ENCODE data around the gene SUPT6H. TPM values are rescaled to one million over a fixed set of nuclear protein-coding genes. Genes with fewer than 3 reads are reported as not detected.

Gene SUPT6H
- total and polyA plus RNA-seq, 9 of the 15 experiments (the other 6 are each of a cell fraction or from before 2014, with no cell fraction given) = 1.7 to 77.7 (median 49.2) TPM

DNA sequence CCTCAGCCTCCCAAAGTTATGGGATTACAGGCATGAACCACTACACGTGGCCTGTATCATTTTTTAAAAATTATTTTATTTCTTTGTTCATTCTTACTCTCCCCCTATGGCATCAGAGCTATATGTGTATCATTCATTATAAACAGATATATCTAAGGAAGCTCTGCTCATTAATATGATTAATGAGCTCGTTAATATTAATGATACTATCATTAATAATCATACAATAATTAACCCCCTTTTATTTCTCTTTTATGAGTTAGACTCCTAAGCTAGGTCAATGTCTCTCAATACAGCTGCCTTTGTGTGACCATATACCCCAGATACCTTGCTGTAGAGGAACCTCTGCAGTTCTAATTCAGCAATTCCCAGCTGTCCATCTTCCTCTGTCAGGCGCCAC, 43.5 kb upstream of the SUPT6H start:
- ATAC-seq (no peak), DNase-seq (ENCODE audit: extremely low read depth in 1 of 4, low spot score in 3 of 4) (no peak), FAIRE-seq (no peak)
- Histone ChIP-seq H3K36me3 (ENCODE audit: control insufficient read depth, insufficient read depth, low read length) (peaks cover 99% of the 10 kb centered on the region), H3K4me2 (ENCODE audit: insufficient read depth, low read length) (no peak overlapping the region), H3K79me2 (ENCODE audit: control insufficient read depth, insufficient read depth, low read length) (no peaks in the 10 kb centered on the region), H3K9me1 (ENCODE audit: control insufficient read depth, insufficient read depth, low read length) (no peaks in the 10 kb centered on the region), H3K4me3 (no peak overlapping the region), H3K9me3 (replicated peaks; ENCODE audit: control insufficient read depth, insufficient read depth, low read depth, low read length) (no peaks in the 10 kb centered on the region), H3K27ac (ENCODE audit: extremely low read depth, low read depth, low read length) (no peak overlapping the region), H2AFZ (ENCODE audit: low read depth, low read length) (no peak overlapping the region), H3K9ac (ENCODE audit: insufficient read depth in 1 of 2, low read depth in 2 of 2, low read length in 2 of 2) (no peak overlapping the region), H3K27me3 (ENCODE audit: control insufficient read depth in 2 of 2, insufficient read depth in 2 of 2, low read length in 2 of 2) (no peaks in the 10 kb centered on the region), H3K4me1 (replicated peaks in 1 of 2; ENCODE audit: control insufficient read depth in 2 of 2, insufficient read depth in 2 of 2, low read length in 2 of 2) (no peaks in the 10 kb centered on the region), H4K20me1 (replicated peaks; ENCODE audit: control insufficient read depth, insufficient read depth, low read length) (0 out of 2 replicates have a peak, but pooled peaks cover 7% of the 10 kb centered on the region)
- ChIA-PET CTCF (ENCODE audit: low intra/inter-chr PET ratio) (no interaction called here), POLR2A (interaction anchor here (0.7 to 2.6 kb wide), 6 partner anchors 7 to 173 kb away, joined by 3 to 10 read pairs (median 3); partner anchors contain the start of genes SDF2, SPAG5 and SUPT6H)
- in situ Hi-C loops (cut with MboI) = no loop called here
- TF ChIP-seq ZNF77 (CRISPR knock-in tag; IDR thresholded peaks at IDR 0.05) (no peak), TCFL5 (CRISPR knock-in tag; conservative IDR thresholded peaks at IDR 0.05) (no peak), CBFA2T3 (IDR thresholded peaks at IDR 0.05) (no peak), DACH1 (IDR thresholded peaks at IDR 0.05; ENCODE audit: partially characterized antibody) (peak; percentile 92)
- intact Hi-C loops (cut with micrococcal nuclease) = no loop called here
- BruUV-seq (replicated peaks) = no TSS peak
- 85% methylated on average over 3 of the region's 3 CpGs for WGBS (ENCODE audit: insufficient coverage, low coverage, missing lambda C conversion rate)

DNA sequence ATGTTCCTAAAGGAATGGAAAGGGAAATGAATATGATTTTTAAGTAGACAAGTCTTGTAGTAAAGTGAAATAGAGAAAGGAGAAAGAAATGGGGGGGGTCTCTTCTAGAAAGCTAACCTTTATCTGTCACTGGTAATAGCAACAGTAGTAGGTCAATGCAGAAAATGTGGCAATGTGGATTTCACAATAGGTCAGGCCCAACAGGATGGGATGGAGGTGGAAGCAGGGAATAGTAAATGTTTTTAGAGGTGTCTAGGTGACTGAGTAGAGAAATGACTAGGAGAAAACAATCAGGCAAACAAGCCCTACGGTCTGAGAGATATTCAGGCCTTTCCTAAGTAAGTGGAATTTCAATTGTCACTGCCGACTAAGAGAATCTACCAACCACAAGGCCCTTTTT, 42.0 kb upstream of the SUPT6H start:
- FAIRE-seq (no peak), DNase-seq (ENCODE audit: extremely low read depth in 1 of 4, low spot score in 3 of 4) (no peak), ATAC-seq (no peak)
- 95% methylated on average over 2 of the region's 2 CpGs for WGBS (ENCODE audit: insufficient coverage, low coverage, missing lambda C conversion rate)
- Histone ChIP-seq H3K9me3 (replicated peaks; ENCODE audit: control insufficient read depth, insufficient read depth, low read depth, low read length) (no peaks in the 10 kb centered on the region), H3K4me3 (no peak overlapping the region), H4K20me1 (replicated peaks; ENCODE audit: control insufficient read depth, insufficient read depth, low read length) (no peaks in the 10 kb centered on the region), H2AFZ (ENCODE audit: low read depth, low read length) (no peak overlapping the region), H3K27me3 (ENCODE audit: control insufficient read depth in 2 of 2, insufficient read depth in 2 of 2, low read length in 2 of 2) (no peaks in the 10 kb centered on the region), H3K4me2 (ENCODE audit: insufficient read depth, low read length) (no peak overlapping the region), H3K27ac (ENCODE audit: extremely low read depth, low read depth, low read length) (no peak overlapping the region), H3K9ac (ENCODE audit: insufficient read depth in 1 of 2, low read depth in 2 of 2, low read length in 2 of 2) (no peak overlapping the region), H3K4me1 (replicated peaks in 1 of 2; ENCODE audit: control insufficient read depth in 2 of 2, insufficient read depth in 2 of 2, low read length in 2 of 2) (no peaks in the 10 kb centered on the region), H3K36me3 (ENCODE audit: control insufficient read depth, insufficient read depth, low read length) (peaks cover 99% of the 10 kb centered on the region), H3K9me1 (ENCODE audit: control insufficient read depth, insufficient read depth, low read length) (no peaks in the 10 kb centered on the region), H3K79me2 (ENCODE audit: control insufficient read depth, insufficient read depth, low read length) (no peaks in the 10 kb centered on the region)
- intact Hi-C loops (cut with micrococcal nuclease) (no loop called here), in situ Hi-C loops (cut with MboI) (no loop called here)
- BruUV-seq (replicated peaks) = no TSS peak
- ChIA-PET POLR2A (interaction anchor here (0.6 to 2.6 kb wide), 10 partner anchors 8 to 32 kb away, joined by 3 to 10 read pairs (median 4); partner anchors contain the start of gene SPAG5), CTCF (ENCODE audit: low intra/inter-chr PET ratio) (interaction anchor here (0.6 kb wide), 1 partner anchor 68 kb away, joined by 6 read pairs; the partner anchor contains the start of gene UNC119)
- TF ChIP-seq CEBPB (tag; IDR thresholded peaks at IDR 0.05) = peak; percentile 54
- TF ChIP-seq, protein P1, sequence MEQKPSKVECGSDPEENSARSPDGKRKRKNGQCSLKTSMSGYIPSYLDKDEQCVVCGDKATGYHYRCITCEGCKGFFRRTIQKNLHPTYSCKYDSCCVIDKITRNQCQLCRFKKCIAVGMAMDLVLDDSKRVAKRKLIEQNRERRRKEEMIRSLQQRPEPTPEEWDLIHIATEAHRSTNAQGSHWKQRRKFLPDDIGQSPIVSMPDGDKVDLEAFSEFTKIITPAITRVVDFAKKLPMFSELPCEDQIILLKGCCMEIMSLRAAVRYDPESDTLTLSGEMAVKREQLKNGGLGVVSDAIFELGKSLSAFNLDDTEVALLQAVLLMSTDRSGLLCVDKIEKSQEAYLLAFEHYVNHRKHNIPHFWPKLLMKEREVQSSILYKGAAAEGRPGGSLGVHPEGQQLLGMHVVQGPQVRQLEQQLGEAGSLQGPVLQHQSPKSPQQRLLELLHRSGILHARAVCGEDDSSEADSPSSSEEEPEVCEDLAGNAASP (IDR thresholded peaks at IDR 0.05) = no peak
- TF ChIP-seq KLF1 (tag; IDR thresholded peaks at IDR 0.05) = no peak
- TF ChIP-seq, protein P2, sequence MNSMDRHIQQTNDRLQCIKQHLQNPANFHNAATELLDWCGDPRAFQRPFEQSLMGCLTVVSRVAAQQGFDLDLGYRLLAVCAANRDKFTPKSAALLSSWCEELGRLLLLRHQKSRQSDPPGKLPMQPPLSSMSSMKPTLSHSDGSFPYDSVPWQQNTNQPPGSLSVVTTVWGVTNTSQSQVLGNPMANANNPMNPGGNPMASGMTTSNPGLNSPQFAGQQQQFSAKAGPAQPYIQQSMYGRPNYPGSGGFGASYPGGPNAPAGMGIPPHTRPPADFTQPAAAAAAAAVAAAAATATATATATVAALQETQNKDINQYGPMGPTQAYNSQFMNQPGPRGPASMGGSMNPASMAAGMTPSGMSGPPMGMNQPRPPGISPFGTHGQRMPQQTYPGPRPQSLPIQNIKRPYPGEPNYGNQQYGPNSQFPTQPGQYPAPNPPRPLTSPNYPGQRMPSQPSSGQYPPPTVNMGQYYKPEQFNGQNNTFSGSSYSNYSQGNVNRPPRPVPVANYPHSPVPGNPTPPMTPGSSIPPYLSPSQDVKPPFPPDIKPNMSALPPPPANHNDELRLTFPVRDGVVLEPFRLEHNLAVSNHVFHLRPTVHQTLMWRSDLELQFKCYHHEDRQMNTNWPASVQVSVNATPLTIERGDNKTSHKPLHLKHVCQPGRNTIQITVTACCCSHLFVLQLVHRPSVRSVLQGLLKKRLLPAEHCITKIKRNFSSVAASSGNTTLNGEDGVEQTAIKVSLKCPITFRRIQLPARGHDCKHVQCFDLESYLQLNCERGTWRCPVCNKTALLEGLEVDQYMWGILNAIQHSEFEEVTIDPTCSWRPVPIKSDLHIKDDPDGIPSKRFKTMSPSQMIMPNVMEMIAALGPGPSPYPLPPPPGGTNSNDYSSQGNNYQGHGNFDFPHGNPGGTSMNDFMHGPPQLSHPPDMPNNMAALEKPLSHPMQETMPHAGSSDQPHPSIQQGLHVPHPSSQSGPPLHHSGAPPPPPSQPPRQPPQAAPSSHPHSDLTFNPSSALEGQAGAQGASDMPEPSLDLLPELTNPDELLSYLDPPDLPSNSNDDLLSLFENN (IDR thresholded peaks at IDR 0.05; ENCODE audit: low read depth in 2 of 2, low read length in 2 of 2) = no peak
- TF ChIP-seq, protein P3, sequence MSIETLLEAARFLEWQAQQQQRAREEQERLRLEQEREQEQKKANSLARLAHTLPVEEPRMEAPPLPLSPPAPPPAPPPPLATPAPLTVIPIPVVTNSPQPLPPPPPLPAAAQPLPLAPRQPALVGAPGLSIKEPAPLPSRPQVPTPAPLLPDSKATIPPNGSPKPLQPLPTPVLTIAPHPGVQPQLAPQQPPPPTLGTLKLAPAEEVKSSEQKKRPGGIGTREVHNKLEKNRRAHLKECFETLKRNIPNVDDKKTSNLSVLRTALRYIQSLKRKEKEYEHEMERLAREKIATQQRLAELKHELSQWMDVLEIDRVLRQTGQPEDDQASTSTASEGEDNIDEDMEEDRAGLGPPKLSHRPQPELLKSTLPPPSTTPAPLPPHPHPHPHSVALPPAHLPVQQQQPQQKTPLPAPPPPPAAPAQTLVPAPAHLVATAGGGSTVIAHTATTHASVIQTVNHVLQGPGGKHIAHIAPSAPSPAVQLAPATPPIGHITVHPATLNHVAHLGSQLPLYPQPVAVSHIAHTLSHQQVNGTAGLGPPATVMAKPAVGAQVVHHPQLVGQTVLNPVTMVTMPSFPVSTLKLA (conservative IDR thresholded peaks at IDR 0.05) = no peak
- no peak for TF ChIP-seq KLF10 (CRISPR knock-in tag; IDR thresholded peaks at IDR 0.05)
- no peak for TF ChIP-seq BDP1 (IDR thresholded peaks at IDR 0.05; ENCODE audit: insufficient read depth, insufficient read length)

Data from K562 (cell line).